PC-9 (cell line): Measurements from ENCODE around the gene LAMA2. TPM values are rescaled to one million over a fixed set of nuclear protein-coding genes. Genes with fewer than 3 reads are reported as not detected.

ENCODE experiments used
- BruUV-seq: library from RNA; stranded (reverse); fragments of 400-500 nt; replicated peaks from 2 replicates; lab custom pipeline; 2021; lab: Mats Ljungman, UMichigan
- CTCF ChIA-PET: fragments of 300-600 bp; sonication (Branson Sonifier 250); formaldehyde crosslinking; loops from one replicate; lab custom pipeline; 2022; ENCODE audit warnings: antibody characterized with exemption; lab: Charles Lee
- POLR2A ChIA-PET: fragments of 300-600 bp; sonication (Branson Sonifier 250); formaldehyde crosslinking; loops from one replicate; lab custom pipeline; 2022; ENCODE audit warnings: antibody characterized with exemption; ENCODE audit not compliant: unreplicated experiment; lab: Charles Lee
- DNase-seq, 2 experiments: peaks; one replicate each; pipeline versions ENCODE4 v3.0.0 to v3.0.0-alpha.2; 2015 to 2022; ENCODE audit warnings: mixed read lengths in 1 of 2
- H2AFZ ChIP-seq: fragments of 200-600 bp; sonication (generic); 2 replicates; pipeline ENCODE4 v1.8.1; 2017; ENCODE audit warnings: antibody characterized with exemption
- H3F3A ChIP-seq: fragments of 200-600 bp; sonication (generic); 2 replicates; pipeline ENCODE4 v1.8.1; 2017; ENCODE audit warnings: antibody characterized with exemption, mild to moderate bottlenecking, low read depth; ENCODE audit not compliant: insufficient read depth
- H3K27ac ChIP-seq: fragments of 200-600 bp; sonication (generic); 2 replicates; pipeline ENCODE4 v1.6.1; 2016; ENCODE audit warnings: mixed run types
- H3K27me3 ChIP-seq: fragments of 200-600 bp; sonication (generic); 2 replicates; pipeline ENCODE4 v1.6.1; 2016; ENCODE audit warnings: low read depth, mixed run types; ENCODE audit not compliant: insufficient read depth
- H3K36me3 ChIP-seq: fragments of 200-600 bp; sonication (generic); 2 replicates; pipeline ENCODE4 v1.6.1; 2016; ENCODE audit warnings: low read depth, mixed run types
- H3K4me1 ChIP-seq: fragments of 200-600 bp; sonication (generic); replicated peaks from 2 replicates; pipeline ENCODE4 v1.6.1; 2016; ENCODE audit warnings: mixed run types; ENCODE audit not compliant: insufficient read depth
- H3K4me2 ChIP-seq: fragments of 200-600 bp; sonication (generic); 2 replicates; pipeline ENCODE4 v1.6.1; 2017; ENCODE audit warnings: mixed run types
- H3K4me3 ChIP-seq: fragments of 200-600 bp; sonication (generic); 2 replicates; pipeline ENCODE4 v1.6.1; 2016; ENCODE audit warnings: mixed run types
- H3K79me2 ChIP-seq: fragments of 200-600 bp; sonication (generic); 2 replicates; pipeline ENCODE4 v1.6.1; 2017; ENCODE audit warnings: low read depth, mixed run types
- H3K9me2 ChIP-seq: fragments of 200-600 bp; sonication (generic); 2 replicates; pipeline ENCODE4 v1.8.1; 2017; ENCODE audit warnings: mild to moderate bottlenecking; ENCODE audit not compliant: insufficient read depth
- H3K9me3 ChIP-seq: fragments of 200-600 bp; sonication (generic); 2 replicates; pipeline ENCODE4 v1.8.1; 2016; ENCODE audit warnings: low read depth; ENCODE audit not compliant: insufficient read depth
- H4K20me1 ChIP-seq: fragments of 200-600 bp; sonication (generic); 2 replicates; pipeline ENCODE4 v1.8.1; 2017; ENCODE audit not compliant: insufficient read depth
- EZH2 ChIP-seq: fragments of 200-600 bp; sonication (generic); IDR thresholded peaks from 2 replicates; pipeline ENCODE4 v1.8.0; 2017; ENCODE audit warnings: antibody characterized with exemption, low read depth
- intact Hi-C: fragments of 100-400 bp; cut with micrococcal nuclease; formaldehyde crosslinking; loops from one replicate; pipeline ENCODE4 v1.10.0; 2022; ENCODE audit not compliant: unreplicated experiment
- total RNA-seq: library from RNA; stranded (reverse); gene quantifications from 2 replicates; pipeline ENCODE4 v1.2.3, GENCODE V29; 2021
- TF ChIP-seq, protein P1 (sequence below): fragments of 200-600 bp; sonication (generic); conservative IDR thresholded peaks from 2 replicates; pipeline ENCODE4 v1.6.1; 2017; ENCODE audit warnings: mixed run types, antibody characterized with exemption, mild to moderate bottlenecking, moderate library complexity

Gene LAMA2
- total RNA-seq, 1 experiment from 2014 or later = 2.8 TPM

- no peaks in the 10 kb centered on the region for H3F3A ChIP-seq
- no peaks in the 10 kb centered on the region for H3K4me1 ChIP-seq
- H3K79me2 ChIP-seq = no peaks in the 10 kb centered on the region
- H2AFZ ChIP-seq = no peak overlapping the region
- no peaks in the 10 kb centered on the region for H4K20me1 ChIP-seq
- DNase-seq = no peak
- POLR2A ChIA-PET = no interaction called here
- CTCF ChIA-PET = no interaction called here
- peaks cover 7% of the 10 kb centered on the region; the same call in 1 of the 2 replicates for H3K9me2 ChIP-seq
- intact Hi-C loops = no loop called here
- no peaks in the 10 kb centered on the region for H3K36me3 ChIP-seq
- no peak overlapping the region for H3K27ac ChIP-seq
- H3K9me3 ChIP-seq = no peaks in the 10 kb centered on the region
- no peak overlapping the region for H3K4me2 ChIP-seq
- H3K4me3 ChIP-seq = no peak overlapping the region
- no peaks in the 10 kb centered on the region for H3K27me3 ChIP-seq
- BruUV-seq = no TSS peak
- TF ChIP-seq EZH2 = no peak
- TF ChIP-seq, protein P1, sequence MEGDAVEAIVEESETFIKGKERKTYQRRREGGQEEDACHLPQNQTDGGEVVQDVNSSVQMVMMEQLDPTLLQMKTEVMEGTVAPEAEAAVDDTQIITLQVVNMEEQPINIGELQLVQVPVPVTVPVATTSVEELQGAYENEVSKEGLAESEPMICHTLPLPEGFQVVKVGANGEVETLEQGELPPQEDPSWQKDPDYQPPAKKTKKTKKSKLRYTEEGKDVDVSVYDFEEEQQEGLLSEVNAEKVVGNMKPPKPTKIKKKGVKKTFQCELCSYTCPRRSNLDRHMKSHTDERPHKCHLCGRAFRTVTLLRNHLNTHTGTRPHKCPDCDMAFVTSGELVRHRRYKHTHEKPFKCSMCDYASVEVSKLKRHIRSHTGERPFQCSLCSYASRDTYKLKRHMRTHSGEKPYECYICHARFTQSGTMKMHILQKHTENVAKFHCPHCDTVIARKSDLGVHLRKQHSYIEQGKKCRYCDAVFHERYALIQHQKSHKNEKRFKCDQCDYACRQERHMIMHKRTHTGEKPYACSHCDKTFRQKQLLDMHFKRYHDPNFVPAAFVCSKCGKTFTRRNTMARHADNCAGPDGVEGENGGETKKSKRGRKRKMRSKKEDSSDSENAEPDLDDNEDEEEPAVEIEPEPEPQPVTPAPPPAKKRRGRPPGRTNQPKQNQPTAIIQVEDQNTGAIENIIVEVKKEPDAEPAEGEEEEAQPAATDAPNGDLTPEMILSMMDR = no peak
These were observed 229.7 kb downstream of the LAMA2 start for GRCh38 chr6:129112591-129112990.

- no peak for DNase-seq
- no peaks in the 10 kb centered on the region for H3K36me3 ChIP-seq
- BruUV-seq = no TSS peak
- no peaks in the 10 kb centered on the region for H3K9me3 ChIP-seq
- no peaks in the 10 kb centered on the region for H3F3A ChIP-seq
- H3K27ac ChIP-seq = no peak overlapping the region
- H4K20me1 ChIP-seq = no peaks in the 10 kb centered on the region
- POLR2A ChIA-PET = no interaction called here
- no peak overlapping the region for H3K4me2 ChIP-seq
- H3K9me2 ChIP-seq = peaks cover 7% of the 10 kb centered on the region; the same call in 1 of the 2 replicates
- CTCF ChIA-PET = no interaction called here
- H3K27me3 ChIP-seq = no peaks in the 10 kb centered on the region
- H2AFZ ChIP-seq = no peak overlapping the region
- TF ChIP-seq, protein P1 = no peak
- no peak for TF ChIP-seq EZH2
- no peaks in the 10 kb centered on the region for H3K4me1 ChIP-seq
- intact Hi-C loops = no loop called here
- H3K79me2 ChIP-seq = no peaks in the 10 kb centered on the region
- no peak overlapping the region for H3K4me3 ChIP-seq
These were observed 230.7 kb downstream of the LAMA2 start for GRCh38 chr6:129113637-129114036.

DNA sequence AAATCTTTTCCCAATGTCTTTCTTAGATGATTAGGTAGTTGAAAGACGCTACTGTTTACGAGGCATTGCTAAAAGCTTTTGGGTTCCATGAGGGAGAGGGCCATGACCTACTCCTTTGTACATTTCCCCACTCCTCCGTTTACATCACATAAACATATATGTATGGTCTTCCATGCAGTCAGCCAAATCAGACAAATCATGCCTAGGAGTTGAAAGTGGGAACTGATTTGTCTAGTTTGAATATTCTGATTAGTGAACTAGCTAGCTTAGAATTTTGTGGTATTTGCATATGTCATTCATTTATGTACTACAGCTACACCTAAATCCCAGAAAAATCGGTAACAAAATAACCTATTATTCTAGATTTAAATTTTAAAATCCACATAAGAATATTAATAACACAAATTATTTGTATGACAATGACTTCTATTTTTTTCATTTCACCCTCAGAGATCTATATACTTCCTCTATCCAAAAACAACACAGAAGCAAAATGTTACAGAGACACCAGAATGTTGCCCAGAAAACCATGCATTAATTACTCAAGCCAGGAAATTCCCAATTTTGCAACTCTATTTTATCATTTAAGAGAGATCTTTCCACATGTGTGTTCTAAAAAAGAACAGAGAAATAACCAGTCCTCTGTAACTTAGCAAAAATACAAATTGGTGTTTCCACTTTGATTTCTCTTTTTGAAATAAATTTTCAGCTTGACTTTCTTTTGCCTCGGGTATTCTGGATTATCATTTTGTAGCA, 231.9 kb downstream of the LAMA2 start:
- Histone ChIP-seq H2AFZ (no peak overlapping the region), H3K79me2 (no peaks in the 10 kb centered on the region), H3F3A (no peaks in the 10 kb centered on the region), H3K9me3 (no peaks in the 10 kb centered on the region), H3K9me2 (peaks cover 2% of the 10 kb centered on the region; the same call in 1 of the 2 replicates), H3K27me3 (no peaks in the 10 kb centered on the region), H3K27ac (no peak overlapping the region), H4K20me1 (no peaks in the 10 kb centered on the region), H3K4me3 (no peak overlapping the region), H3K4me2 (no peak overlapping the region), H3K36me3 (no peaks in the 10 kb centered on the region), H3K4me1 (no peaks in the 10 kb centered on the region)
- TF ChIP-seq, protein P1 = no peak
- TF ChIP-seq EZH2 = no peak
- ChIA-PET CTCF (no interaction called here), POLR2A (interaction anchor here (0.6 kb wide), 1 partner anchor 15 kb away, joined by 4 read pairs; no protein-coding TSS in a partner anchor)
- no peak for DNase-seq
- intact Hi-C loops = no loop called here
- BruUV-seq = no TSS peak
